HFFc6 (cell line): ENCODE data around the gene RDX. TPM values are rescaled to one million over a fixed set of nuclear protein-coding genes. Genes with fewer than 3 reads are reported as not detected.
A peak's percentile ranks its signal among the peaks of the same experiment; 100 is the strongest.
"Not testable (repeated sequence)": the region's sequence is repeated elsewhere in the genome, so short reads cannot be mapped to it uniquely, and the experiment has no call there.

Source experiments
- DNase-seq: peaks from one replicate; pipeline ENCODE4 v3.0.0-alpha.2; 2018
- H3K27ac Mint-ChIP-seq: 2 replicates; pipeline ENCODE4 v1.8.0; 2020; ENCODE audit warnings: mild to moderate bottlenecking, mixed read lengths
- H3K27me3 Mint-ChIP-seq: 2 replicates; pipeline ENCODE4 v1.8.0; 2021; ENCODE audit warnings: mild to moderate bottlenecking, moderate library complexity, mixed read lengths; ENCODE audit not compliant: insufficient read depth
- H3K36me3 Mint-ChIP-seq: 2 replicates; pipeline ENCODE4 v1.8.0; 2021; ENCODE audit warnings: low read depth, mixed read lengths
- H3K4me1 Mint-ChIP-seq: 2 replicates; pipeline ENCODE4 v1.8.0; 2020; ENCODE audit warnings: low read depth, mixed read lengths
- H3K4me3 Mint-ChIP-seq: 2 replicates; pipeline ENCODE4 v1.8.0; 2020; ENCODE audit warnings: mild to moderate bottlenecking, moderate library complexity, mixed read lengths
- H3K9me3 Mint-ChIP-seq: 2 replicates; pipeline ENCODE4 v1.8.0; 2020; ENCODE audit warnings: mild to moderate bottlenecking, mixed read lengths
- CTCF ChIP-seq: fragments of 200-600 bp; sonication (generic); IDR thresholded peaks from 2 replicates; pipeline ENCODE4 v1.5.0; 2021; ENCODE audit warnings: antibody characterized with exemption, mild to moderate bottlenecking
- total RNA-seq, 6 experiments: library from RNA; stranded (reverse); fragmentation: NEBNext Ultra II Directional; extraction: Animal tissue kit (Norgen Biotek cat#: 25700); gene quantifications; 2 replicates in 1 of 6; 3 replicates in 5 of 6; pipeline ENCODE4 v1.2.3, GENCODE V29; 2021

The RDX gene
- total RNA-seq, 6 experiments from 2014 or later = 105 to 131 (median 112) TPM

GRCh38 chr11:110294509-110294908 lies 1.9 kb downstream of the RDX start:
- no peak for DNase-seq
- H3K9me3 Mint-ChIP-seq = no peaks in the 10 kb centered on the region
- H3K36me3 Mint-ChIP-seq = peaks cover 15% of the 10 kb centered on the region
- H3K4me1 Mint-ChIP-seq = peaks cover 42% of the 10 kb centered on the region
- no peak for TF ChIP-seq CTCF
- peaks cover 5% of the 10 kb centered on the region for H3K27me3 Mint-ChIP-seq
- peak overlapping the region; percentile 98 for H3K4me3 Mint-ChIP-seq
- H3K27ac Mint-ChIP-seq = no peak overlapping the region; the same call in 1 of the 2 replicates

DNA sequence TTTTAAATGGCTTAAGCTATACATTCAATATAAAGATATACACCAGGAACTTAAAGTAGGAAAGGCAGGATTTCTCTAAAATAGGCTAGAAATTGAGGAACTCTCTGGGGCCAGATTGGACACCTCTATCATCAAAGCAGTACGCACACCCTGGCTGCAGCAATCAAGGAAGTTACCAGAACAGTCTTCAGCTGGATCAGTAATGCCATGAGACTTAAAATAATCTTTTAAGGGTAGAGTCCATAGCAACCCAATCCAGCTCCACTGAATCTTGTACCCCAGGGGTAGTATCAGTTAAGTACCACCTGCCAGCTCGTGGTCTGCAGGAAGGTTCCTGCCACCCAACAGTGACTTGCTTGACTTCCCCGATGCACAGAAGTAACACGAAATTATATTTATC lies 3.0 kb downstream of the RDX start:
- DNase-seq = no peak
- Mint-ChIP-seq H3K4me3 (0 out of 2 replicates have a peak overlapping the region, but pooled peaks have one; percentile 32), H3K4me1 (peaks cover 38% of the 10 kb centered on the region), H3K27ac (no peak overlapping the region), H3K27me3 (no peaks in the 10 kb centered on the region), H3K36me3 (peaks cover 15% of the 10 kb centered on the region), H3K9me3 (no peaks in the 10 kb centered on the region)
- no peak for TF ChIP-seq CTCF

DNA sequence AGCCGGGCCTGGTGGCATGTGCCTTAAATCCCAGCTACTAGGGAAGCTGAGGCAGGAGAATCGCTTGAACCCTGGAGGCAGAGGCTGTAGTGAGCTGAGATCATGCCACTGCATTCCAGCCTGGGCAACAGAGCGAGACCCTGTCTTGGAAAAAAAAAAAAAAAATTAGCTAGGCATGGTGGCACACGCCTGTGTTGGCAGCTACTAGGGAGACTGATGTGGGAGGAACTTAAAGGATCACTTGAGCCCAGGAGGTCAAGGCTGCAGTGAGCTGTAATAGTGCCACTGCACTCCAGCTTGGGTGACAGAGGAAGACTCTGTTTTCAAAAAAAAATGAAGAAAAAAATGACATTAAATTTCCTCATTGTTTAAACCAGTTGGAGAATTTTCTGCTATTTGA lies 4.3 kb downstream of the RDX start:
- Mint-ChIP-seq H3K36me3 (peaks cover 15% of the 10 kb centered on the region), H3K4me1 (peaks cover 25% of the 10 kb centered on the region)
- H3K27me3 Mint-ChIP-seq, H3K9me3 Mint-ChIP-seq, DNase-seq, H3K27ac Mint-ChIP-seq, H3K4me3 Mint-ChIP-seq: not testable (repeated sequence)

DNA sequence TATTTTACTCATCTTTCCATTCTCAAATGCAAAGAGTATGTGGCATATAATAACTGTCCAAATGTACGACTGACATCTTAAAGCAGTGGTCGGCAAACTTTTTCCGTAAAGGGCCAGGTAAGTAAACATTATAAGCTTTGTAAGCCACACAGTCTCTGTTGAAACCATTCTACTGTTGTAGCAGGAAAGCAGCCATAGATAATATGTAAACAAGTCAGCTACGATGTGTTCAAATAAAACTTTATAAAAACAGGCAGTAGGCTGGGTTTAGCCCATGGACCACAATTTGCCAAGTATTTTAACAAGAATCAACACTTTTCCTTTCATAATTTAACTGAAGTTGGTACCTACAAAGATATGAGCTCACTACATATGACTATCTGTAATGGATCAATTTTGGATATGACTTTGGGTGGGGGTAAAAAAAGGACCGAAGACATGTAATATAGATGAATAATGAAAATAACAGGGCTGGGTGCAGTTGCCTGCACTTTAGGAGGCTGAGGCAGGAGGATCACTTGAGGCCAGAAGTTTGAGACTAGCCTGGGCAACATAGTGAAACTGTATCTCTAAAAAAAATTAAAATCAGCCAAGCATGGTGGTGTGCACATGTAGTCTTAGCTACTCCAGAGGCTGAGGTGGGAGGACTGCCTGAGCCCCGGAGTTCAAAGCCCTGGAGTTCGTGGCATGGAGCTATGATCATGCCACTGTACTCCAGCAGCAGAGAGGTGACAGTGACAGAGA lies 5.7 kb downstream of the RDX start:
- no peak for TF ChIP-seq CTCF
- Mint-ChIP-seq H3K9me3 (no peaks in the 10 kb centered on the region), H3K4me1 (peaks cover 21% of the 10 kb centered on the region), H3K36me3 (peaks cover 15% of the 10 kb centered on the region), H3K4me3 (no peak overlapping the region), H3K27ac (no peak overlapping the region), H3K27me3 (no peaks in the 10 kb centered on the region)
- DNase-seq = no peak

DNA sequence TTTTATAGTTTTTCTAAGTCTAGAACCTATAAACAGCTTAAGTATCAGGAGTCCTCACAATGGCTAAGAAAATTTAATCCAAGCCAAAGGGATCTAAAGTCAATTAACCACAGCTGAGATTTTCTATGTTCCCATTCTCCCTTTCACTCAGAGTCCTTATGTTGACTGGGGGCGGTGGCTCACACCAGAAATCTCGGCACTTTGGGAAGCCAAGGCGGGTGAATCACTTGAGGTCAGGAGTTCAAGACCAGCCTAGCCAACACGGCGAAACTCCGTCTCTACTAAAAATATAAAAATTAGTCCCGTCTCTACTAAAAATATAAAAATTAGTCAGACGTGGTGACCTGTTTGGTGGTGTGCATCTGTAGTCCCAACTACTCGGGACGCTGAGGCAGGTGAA lies 6.9 kb downstream of the RDX start:
- DNase-seq = no peak
- no peak for TF ChIP-seq CTCF
- Mint-ChIP-seq H3K27me3 (no peaks in the 10 kb centered on the region), H3K4me1 (peaks cover 15% of the 10 kb centered on the region), H3K27ac (no peak overlapping the region), H3K9me3 (no peaks in the 10 kb centered on the region), H3K36me3 (peaks cover 15% of the 10 kb centered on the region), H3K4me3 (no peak overlapping the region)

- H3K9me3 Mint-ChIP-seq = no peaks in the 10 kb centered on the region
- peaks cover 15% of the 10 kb centered on the region for H3K36me3 Mint-ChIP-seq
- no peak overlapping the region for H3K4me3 Mint-ChIP-seq
- no peak for DNase-seq
- H3K27ac Mint-ChIP-seq = no peak overlapping the region
- no peak for TF ChIP-seq CTCF
- H3K4me1 Mint-ChIP-seq = 0 out of 2 replicates have a peak, but pooled peaks cover 4% of the 10 kb centered on the region
- H3K27me3 Mint-ChIP-seq = no peaks in the 10 kb centered on the region
Observed at GRCh38 chr11:110287537-110287936, 8.9 kb downstream of the RDX start.
